Endothelial cell of umbilical vein (primary cell): ENCODE results near the gene CHCHD4. TPM values are rescaled to one million over a fixed set of nuclear protein-coding genes. Genes with fewer than 3 reads are reported as not detected.

Experiments used
- BruUV-seq: library from RNA; stranded (reverse); fragments of 400-500 nt; replicated peaks from 2 replicates; lab custom pipeline; 2021; lab: Mats Ljungman, UMichigan
- CTCF ChIA-PET: fragments of 300-600, 350-600 bp; sonication (Branson Sonifier 250); formaldehyde crosslinking; loops from one replicate; lab custom pipeline; 2021; ENCODE audit warnings: antibody characterized with exemption, inconsistent platforms; lab: Charles Lee
- POLR2A ChIA-PET: fragments of 300-600, 350-600 bp; sonication (Branson Sonifier 250); formaldehyde crosslinking; loops from one replicate; lab custom pipeline; 2021; ENCODE audit warnings: antibody characterized with exemption, inconsistent platforms; lab: Charles Lee
- DNase-seq: peaks from one replicate; pipeline ENCODE4 v3.0.0-alpha.2; 2011; ENCODE audit warnings: low read depth, low spot score
- FAIRE-seq: peaks from 2 replicates; lab custom pipeline; 2011; peaks lifted over from hg19 to GRCh38; lab: Jason Lieb, UNC
- H2AFZ ChIP-seq: 2 replicates; pipeline ENCODE4 v1.6.0; 2012; ENCODE audit warnings: low read depth, low read length, control low read depth, inconsistent platforms
- H3K27ac ChIP-seq: 2 replicates; pipeline ENCODE4 v1.5.1; 2011; ENCODE audit warnings: low read depth, mild to moderate bottlenecking, control low read depth, low read length, moderate library complexity; ENCODE audit not compliant: insufficient read depth
- H3K27me3 ChIP-seq, 2 experiments: 2 replicates each; pipeline versions ENCODE4 v1.6.0 to v1.6.1; 2011; ENCODE audit warnings: low read length in 2 of 2, mixed read lengths in 1 of 2; ENCODE audit not compliant: control insufficient read depth in 2 of 2, insufficient read depth in 2 of 2
- H3K36me3 ChIP-seq, 2 experiments: 2 replicates in 1 of 2; 3 replicates in 1 of 2; pipeline ENCODE4 v1.5.1; 2011; ENCODE audit warnings: low read length in 2 of 2, mild to moderate bottlenecking in 1 of 2, moderate library complexity in 1 of 2; ENCODE audit not compliant: control insufficient read depth in 2 of 2, insufficient read depth in 2 of 2; ENCODE audit errors: extremely low read depth in 1 of 2
- H3K4me1 ChIP-seq: 3 replicates; pipeline ENCODE4 v1.5.1; 2011; ENCODE audit warnings: mild to moderate bottlenecking, low read length; ENCODE audit not compliant: control insufficient read depth, insufficient read depth; ENCODE audit errors: extremely low read depth
- H3K4me2 ChIP-seq: 2 replicates; pipeline ENCODE4 v1.6.1; 2011; ENCODE audit warnings: low read length, control low read depth, mixed read lengths; ENCODE audit not compliant: insufficient read depth
- H3K4me3 ChIP-seq, 3 experiments: fragments of 200-600 bp in 1 of 3; sonication (generic), shearing (Covaris generic) in 1 of 3; replicated peaks in 1 of 3; 2 replicates each; pipeline ENCODE4 v1.5.1; 2011 to 2016; ENCODE audit warnings: control low read depth in 3 of 3, low read length in 3 of 3, mild to moderate bottlenecking in 2 of 3, inconsistent platforms in 1 of 3, low read depth in 1 of 3, moderate library complexity in 1 of 3; ENCODE audit not compliant: insufficient read depth in 1 of 3
- H3K79me2 ChIP-seq: 2 replicates; pipeline ENCODE4 v1.6.0; 2012; ENCODE audit warnings: low read length, inconsistent platforms; ENCODE audit not compliant: control insufficient read depth, insufficient read depth
- H3K9ac ChIP-seq: replicated peaks from 2 replicates; pipeline ENCODE3; 2011; ENCODE audit warnings: low read length, control low read depth; ENCODE audit not compliant: insufficient read depth; ENCODE audit errors: extremely low read depth
- H3K9me1 ChIP-seq: replicated peaks from 3 replicates; pipeline ENCODE4 v1.6.0; 2011; ENCODE audit warnings: mild to moderate bottlenecking, low read length; ENCODE audit not compliant: control insufficient read depth, insufficient read depth; ENCODE audit errors: extremely low read depth
- H3K9me3 ChIP-seq: replicated peaks from 2 replicates; pipeline ENCODE4 v1.5.1; 2012; ENCODE audit warnings: low read length, inconsistent platforms; ENCODE audit not compliant: control insufficient read depth, insufficient read depth
- H4K20me1 ChIP-seq: replicated peaks from 2 replicates; pipeline ENCODE3; 2011; ENCODE audit warnings: mild to moderate bottlenecking, low read length; ENCODE audit not compliant: control insufficient read depth, insufficient read depth; ENCODE audit errors: extremely low read depth
- CTCF ChIP-seq, 2 donors: IDR thresholded peaks; 1 replicate in 1 of 2; 2 replicates in 1 of 2; pipeline ENCODE4 v1.5.1; 2011; ENCODE audit warnings: low read length in 2 of 2, mild to moderate bottlenecking in 2 of 2, moderate library complexity in 2 of 2, control low read depth in 1 of 2, inconsistent platforms in 1 of 2, low read depth in 1 of 2; ENCODE audit not compliant: insufficient read depth in 1 of 2; ENCODE audit errors: extremely low read depth in 1 of 2
- EZH2 ChIP-seq: IDR thresholded peaks from 2 replicates; pipeline ENCODE4 v1.6.1; 2012; ENCODE audit warnings: borderline replicate concordance, low read depth, mild to moderate bottlenecking, moderate library complexity, low read length, inconsistent platforms; ENCODE audit not compliant: severe bottlenecking
- FOS ChIP-seq: IDR thresholded peaks from 2 replicates; pipeline ENCODE4 v1.6.1; 2011; ENCODE audit warnings: mild to moderate bottlenecking, low read length, moderate library complexity, borderline replicate concordance; ENCODE audit not compliant: insufficient read depth
- GATA2 ChIP-seq: IDR thresholded peaks from 2 replicates; pipeline ENCODE4 v1.7.0; 2011; ENCODE audit warnings: low read depth, mild to moderate bottlenecking, moderate library complexity, mixed read lengths, low read length; ENCODE audit not compliant: insufficient read length, insufficient read depth
- JUN ChIP-seq: IDR thresholded peaks from 2 replicates; pipeline ENCODE4 v1.6.1; 2011; ENCODE audit warnings: borderline replicate concordance, low read depth; ENCODE audit not compliant: insufficient read length, insufficient read depth
- MAX ChIP-seq: IDR thresholded peaks from 2 replicates; pipeline ENCODE4 v1.6.1; 2011; ENCODE audit not compliant: insufficient read depth, insufficient read length
- MYC ChIP-seq: IDR thresholded peaks from one replicate; pipeline ENCODE4 v1.6.1; 2011; ENCODE audit warnings: mild to moderate bottlenecking, low read depth, low read length
- POLR2A ChIP-seq: IDR thresholded peaks from 2 replicates; pipeline ENCODE4 v1.6.1; 2012; ENCODE audit warnings: low read depth, mild to moderate bottlenecking, control low read depth, low read length
- POLR2AphosphoS5 ChIP-seq: IDR thresholded peaks from 2 replicates; pipeline ENCODE4 v1.6.1; 2012; ENCODE audit warnings: low read depth, mild to moderate bottlenecking, control low read depth, low read length, moderate library complexity; ENCODE audit not compliant: insufficient read depth
- dilution Hi-C: fragments of 300-500 bp; cut with MboI; formaldehyde crosslinking; loops from one replicate; pipeline ENCODE4 v1.15.0; 2019; ENCODE audit warnings: low sequenced_read_pairs; ENCODE audit not compliant: extremely low pct_ligation_motif_present
- intact Hi-C: fragments of 100-400 bp; cut with micrococcal nuclease; formaldehyde crosslinking; loops from one replicate; pipeline ENCODE4 v1.10.0; 2022
- polyA plus RNA-seq, 4 experiments: library from polyadenylated mRNA; depleted of rRNA in 3 of 4; stranded (reverse) in 3 of 4; unstranded in 1 of 4; fragments of >200 nt; gene quantifications; 2 replicates each; pipeline versions ENCODE4 v1.2.1 to v1.2.3, GENCODE V29; 2011 to 2012; ENCODE audit warnings: missing spikeins in 1 of 4
- total RNA-seq: library from RNA; stranded (reverse); gene quantifications from 2 replicates; pipeline ENCODE4 v1.2.3, GENCODE V29; 2021

The CHCHD4 gene
- total and polyA plus RNA-seq, 2 donors (not counting 3 experiments of a cell fraction or from before 2014, with no cell fraction given), result 8.5 to 13.6 TPM

GRCh38 chr3:14133876-14134275 lies 9.2 kb upstream of the CHCHD4 start:
- Histone ChIP-seq H3K9me3 (no peaks in the 10 kb centered on the region), H3K9ac (no peak overlapping the region), H2AFZ (no peak overlapping the region), H3K36me3 (peaks cover 8 to 65% of the 10 kb centered on the region in 2 experiments), H3K79me2 (peaks cover 5% of the 10 kb centered on the region), H3K27ac (no peak overlapping the region), H3K4me2 (no peak overlapping the region), H3K4me3 (no peak overlapping the region), H4K20me1 (no peaks in the 10 kb centered on the region), H3K4me1 (no peaks in the 10 kb centered on the region), H3K9me1 (no peaks in the 10 kb centered on the region), H3K27me3 (no peaks in the 10 kb centered on the region)
- intact Hi-C loops (no loop called here), dilution Hi-C loops (no loop called here)
- ChIA-PET POLR2A (interaction anchor here (2.8 kb wide), 1 partner anchor 9 kb away, joined by 8 read pairs; the partner anchor contains the start of genes CHCHD4 and TMEM43), CTCF (interaction anchor here (0.8 kb wide), 1 partner anchor 9 kb away, joined by 3 read pairs; no protein-coding TSS in a partner anchor)
- TF ChIP-seq EZH2 (no peak), POLR2AphosphoS5 (no peak), GATA2 (no peak), JUN (no peak), POLR2A (no peak), FOS (no peak), MYC (no peak), MAX (no peak), CTCF (IDR thresholded peaks at IDR 0.05; ENCODE audit: extremely low read depth in 1 of 2, insufficient read depth in 1 of 2, low read depth in 1 of 2, low read length in 2 of 2) (no peak)
- FAIRE-seq (no peak), DNase-seq (no peak)
- BruUV-seq, result no TSS peak
